Measurements from ENCODE around the gene ARFGEF3.

DNA sequence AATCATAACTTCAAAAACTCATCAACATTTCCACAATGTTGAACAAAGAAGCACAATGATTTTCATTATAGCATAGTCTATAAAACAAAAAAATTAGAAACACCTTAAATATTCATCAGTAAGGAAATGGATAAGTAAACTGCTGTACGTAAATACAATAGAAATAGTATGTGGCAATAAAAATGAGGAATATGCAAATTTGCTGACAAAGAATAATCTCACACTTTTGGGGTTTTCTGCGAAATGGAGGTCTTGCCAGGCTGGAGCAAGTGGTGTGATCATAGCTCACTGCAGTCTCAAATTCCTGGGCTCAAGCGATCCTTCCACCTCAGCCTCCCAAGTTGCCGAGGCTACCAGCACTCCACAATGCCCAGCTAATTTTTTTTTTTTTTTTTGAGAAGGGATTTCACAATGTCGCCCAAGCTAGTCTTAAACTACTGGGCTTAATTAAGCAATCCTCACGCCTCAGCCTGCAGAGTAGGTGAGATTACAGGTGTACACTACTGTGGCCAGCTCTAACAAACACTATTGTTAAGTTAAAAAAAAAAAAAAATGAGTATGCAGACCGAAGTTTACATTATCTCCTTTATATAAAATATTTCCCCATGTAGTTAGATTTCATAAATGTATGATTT is 157.1 kb downstream of the ARFGEF3 start:
- TF ChIP-seq, protein P1, sequence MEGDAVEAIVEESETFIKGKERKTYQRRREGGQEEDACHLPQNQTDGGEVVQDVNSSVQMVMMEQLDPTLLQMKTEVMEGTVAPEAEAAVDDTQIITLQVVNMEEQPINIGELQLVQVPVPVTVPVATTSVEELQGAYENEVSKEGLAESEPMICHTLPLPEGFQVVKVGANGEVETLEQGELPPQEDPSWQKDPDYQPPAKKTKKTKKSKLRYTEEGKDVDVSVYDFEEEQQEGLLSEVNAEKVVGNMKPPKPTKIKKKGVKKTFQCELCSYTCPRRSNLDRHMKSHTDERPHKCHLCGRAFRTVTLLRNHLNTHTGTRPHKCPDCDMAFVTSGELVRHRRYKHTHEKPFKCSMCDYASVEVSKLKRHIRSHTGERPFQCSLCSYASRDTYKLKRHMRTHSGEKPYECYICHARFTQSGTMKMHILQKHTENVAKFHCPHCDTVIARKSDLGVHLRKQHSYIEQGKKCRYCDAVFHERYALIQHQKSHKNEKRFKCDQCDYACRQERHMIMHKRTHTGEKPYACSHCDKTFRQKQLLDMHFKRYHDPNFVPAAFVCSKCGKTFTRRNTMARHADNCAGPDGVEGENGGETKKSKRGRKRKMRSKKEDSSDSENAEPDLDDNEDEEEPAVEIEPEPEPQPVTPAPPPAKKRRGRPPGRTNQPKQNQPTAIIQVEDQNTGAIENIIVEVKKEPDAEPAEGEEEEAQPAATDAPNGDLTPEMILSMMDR (conservative IDR thresholded peaks at IDR 0.05 in 1 of 2, IDR thresholded peaks at IDR 0.05 in 1 of 2; ENCODE audit: low read depth in 1 of 2, low read length in 2 of 2), result no peak
- TF ChIP-seq EZH2 (IDR thresholded peaks at IDR 0.05; ENCODE audit: low read length, missing control alignments), result no peak
